ENCODE results near the gene CTPS1. TPM values are rescaled to one million over a fixed set of nuclear protein-coding genes. Genes with fewer than 3 reads are reported as not detected.

Gene CTPS1
- total and polyA plus RNA-seq, 3 experiments from 2014 or later, result 15.5 to 156 (median 151) TPM

DNA sequence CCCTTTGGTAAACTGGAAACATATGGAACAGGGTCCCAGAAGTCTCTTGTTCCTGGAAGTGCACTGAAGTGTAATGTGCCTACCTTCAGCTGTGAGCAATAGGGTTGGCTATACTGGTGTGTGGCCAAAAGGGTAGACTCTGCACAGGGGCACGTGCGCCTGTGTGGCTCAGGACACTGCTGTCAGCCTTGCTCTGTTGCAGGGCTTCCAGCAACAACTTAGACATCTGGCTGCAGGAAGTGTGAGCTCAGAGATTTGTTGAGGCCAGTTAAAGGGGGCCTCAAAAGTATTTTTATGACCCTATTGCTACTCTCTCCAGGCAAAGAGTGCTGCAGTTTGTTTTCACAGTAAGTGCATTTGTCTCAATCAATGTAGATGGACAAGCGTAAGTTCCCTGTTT, 7.5 kb downstream of the CTPS1 start:
- H3K27me3 Mint-ChIP-seq, result peaks cover 0 to 2% of the 10 kb centered on the region in 2 donors
- CTCF ChIA-PET, result interaction anchor here (1.2 kb wide), 1 partner anchor 17 kb away, joined by 4 read pairs; no protein-coding TSS in a partner anchor
- POLR2A ChIA-PET, result no interaction called here
- peaks cover 6% of the 10 kb centered on the region for H3K4me1 ChIP-seq (ENCODE audit: insufficient read depth, low read length)
- no peak overlapping the region for H3K4me3 ChIP-seq (ENCODE audit: low read length)
- no peak overlapping the region for H3K4me3 Mint-ChIP-seq
- no peaks in the 10 kb centered on the region for H3K9me3 ChIP-seq (ENCODE audit: low read length)
- no peak for DNase-seq
- H3K27me3 ChIP-seq (ENCODE audit: insufficient read depth, low read length, poor library complexity, severe bottlenecking), result no peaks in the 10 kb centered on the region
- peaks cover 9 to 19% (median 13%) of the 10 kb centered on the region in 3 donors for H3K4me1 Mint-ChIP-seq
- peaks cover 31 to 86% (median 36%) of the 10 kb centered on the region in 3 donors for H3K36me3 Mint-ChIP-seq
- H3K9me3 Mint-ChIP-seq, result no peaks in the 10 kb centered on the region
- H3K27ac Mint-ChIP-seq, result no peak overlapping the region
- peaks cover 63% of the 10 kb centered on the region for H3K36me3 ChIP-seq (ENCODE audit: insufficient read depth, low read length)
- H3K27ac ChIP-seq (ENCODE audit: low read depth, low read length), result no peak overlapping the region

DNA sequence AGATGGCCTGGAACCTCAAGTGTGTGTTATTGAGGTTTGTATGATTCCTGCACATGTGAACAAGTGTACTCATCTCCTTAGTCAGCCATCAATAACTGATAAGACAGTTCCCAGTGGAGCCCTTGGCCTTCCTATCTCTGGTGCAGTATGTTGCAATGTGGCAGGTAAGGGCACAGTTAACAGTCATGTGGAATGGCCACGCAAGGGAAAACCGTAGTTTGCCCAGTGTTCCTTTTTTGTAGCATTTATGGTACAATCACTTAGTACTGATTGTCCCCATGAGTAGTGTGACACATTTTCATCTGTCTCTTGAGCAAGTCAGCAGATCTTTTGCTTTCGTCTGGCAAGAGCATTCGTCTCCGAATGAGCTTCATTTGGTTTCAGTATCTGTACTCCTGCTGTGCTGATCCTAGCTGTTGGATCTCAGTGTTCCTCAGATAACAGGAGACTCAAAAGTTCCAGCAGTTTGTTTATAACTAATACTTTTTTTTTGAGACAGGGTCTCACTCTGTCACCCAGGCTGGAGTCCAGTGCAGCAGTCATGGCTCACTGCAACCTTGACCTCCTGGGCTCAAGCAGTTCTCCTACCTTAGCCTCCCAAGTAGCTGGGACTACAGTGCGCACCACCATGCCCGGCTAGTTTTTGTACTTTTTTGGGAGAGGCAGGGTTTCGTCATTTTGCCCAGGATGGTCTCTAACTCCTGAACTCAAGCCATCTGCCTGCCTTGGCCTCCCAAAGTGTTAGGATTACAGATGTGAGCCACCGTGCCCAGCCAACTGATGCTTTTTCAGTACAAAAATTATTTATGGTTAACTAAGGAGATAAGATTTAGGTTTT, 8.2 kb downstream of the CTPS1 start:
- H3K36me3 ChIP-seq (ENCODE audit: insufficient read depth, low read length), result peaks cover 68% of the 10 kb centered on the region
- Mint-ChIP-seq H3K36me3 (peaks cover 36 to 91% (median 40%) of the 10 kb centered on the region in 3 donors), H3K9me3 (no peaks in the 10 kb centered on the region), H3K4me3 (no peak overlapping the region), H3K4me1 (peaks cover 3 to 12% (median 9%) of the 10 kb centered on the region in 3 donors), H3K27me3 (peaks cover 0 to 2% of the 10 kb centered on the region in 2 donors), H3K27ac (no peak overlapping the region)
- no peaks in the 10 kb centered on the region for H3K27me3 ChIP-seq (ENCODE audit: insufficient read depth, low read length, poor library complexity, severe bottlenecking)
- H3K4me1 ChIP-seq (ENCODE audit: insufficient read depth, low read length), result peaks cover under 1% of the 10 kb centered on the region
- no peak overlapping the region for H3K27ac ChIP-seq (ENCODE audit: low read depth, low read length)
- no peak overlapping the region for H3K4me3 ChIP-seq (ENCODE audit: low read length)
- H3K9me3 ChIP-seq (ENCODE audit: low read length), result no peaks in the 10 kb centered on the region
- no peak for DNase-seq
- CTCF ChIA-PET, result interaction anchor here (1.2 kb wide), 1 partner anchor 16 kb away, joined by 4 read pairs; no protein-coding TSS in a partner anchor
- POLR2A ChIA-PET, result no interaction called here

DNA sequence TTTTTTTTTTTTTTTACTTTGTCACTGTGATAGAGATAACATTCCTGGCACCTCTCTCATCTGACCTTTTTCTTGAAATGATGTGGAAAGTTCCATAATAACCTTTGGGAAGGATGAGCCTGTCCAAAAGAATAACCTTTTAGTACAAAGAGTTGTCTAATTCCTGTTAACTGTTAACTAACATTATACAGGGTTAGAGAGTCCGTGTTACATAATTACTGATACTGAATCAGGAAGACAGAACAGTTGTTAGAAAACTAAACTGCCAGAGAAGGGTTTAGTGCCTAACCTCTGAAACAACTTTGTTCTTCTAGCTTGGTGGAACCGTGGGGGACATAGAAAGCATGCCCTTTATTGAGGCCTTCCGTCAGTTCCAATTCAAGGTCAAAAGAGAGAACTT, 8.8 kb downstream of the CTPS1 start:
- no peaks in the 10 kb centered on the region for H3K4me1 ChIP-seq (ENCODE audit: insufficient read depth, low read length)
- peaks cover 65% of the 10 kb centered on the region for H3K36me3 ChIP-seq (ENCODE audit: insufficient read depth, low read length)
- POLR2A ChIA-PET, result no interaction called here
- Mint-ChIP-seq H3K36me3 (peaks cover 36 to 93% (median 37%) of the 10 kb centered on the region in 3 donors), H3K27me3 (peaks cover 0 to 2% of the 10 kb centered on the region in 2 donors), H3K27ac (no peak overlapping the region), H3K4me3 (no peak overlapping the region), H3K9me3 (no peaks in the 10 kb centered on the region), H3K4me1 (peaks cover 1 to 6% (median 6%) of the 10 kb centered on the region in 3 donors)
- CTCF ChIA-PET, result interaction anchor here (1.2 kb wide), 1 partner anchor 16 kb away, joined by 4 read pairs; no protein-coding TSS in a partner anchor
- H3K9me3 ChIP-seq (ENCODE audit: low read length), result no peaks in the 10 kb centered on the region
- H3K27me3 ChIP-seq (ENCODE audit: insufficient read depth, low read length, poor library complexity, severe bottlenecking), result no peaks in the 10 kb centered on the region
- no peak for DNase-seq
- no peak overlapping the region for H3K27ac ChIP-seq (ENCODE audit: low read depth, low read length)
- no peak overlapping the region for H3K4me3 ChIP-seq (ENCODE audit: low read length)

- no peaks in the 10 kb centered on the region for H3K9me3 ChIP-seq (ENCODE audit: low read length)
- Mint-ChIP-seq H3K27ac (no peak overlapping the region), H3K27me3 (peaks cover 0 to 2% of the 10 kb centered on the region in 2 donors), H3K4me3 (no peak overlapping the region), H3K9me3 (no peaks in the 10 kb centered on the region), H3K36me3 (peaks cover 35 to 94% (median 36%) of the 10 kb centered on the region in 3 donors), H3K4me1 (peaks cover 0 to 5% (median 2%) of the 10 kb centered on the region in 3 donors)
- H3K4me1 ChIP-seq (ENCODE audit: insufficient read depth, low read length), result no peaks in the 10 kb centered on the region
- ChIA-PET POLR2A (no interaction called here), CTCF (no interaction called here)
- no peak overlapping the region for H3K4me3 ChIP-seq (ENCODE audit: low read length)
- H3K27me3 ChIP-seq (ENCODE audit: insufficient read depth, low read length, poor library complexity, severe bottlenecking), result no peaks in the 10 kb centered on the region
- no peak for DNase-seq
- peaks cover 60% of the 10 kb centered on the region for H3K36me3 ChIP-seq (ENCODE audit: insufficient read depth, low read length)
- H3K27ac ChIP-seq (ENCODE audit: low read depth, low read length), result no peak overlapping the region
Observed at GRCh38 chr1:40989066-40989465, 9.6 kb downstream of the CTPS1 start.

DNA sequence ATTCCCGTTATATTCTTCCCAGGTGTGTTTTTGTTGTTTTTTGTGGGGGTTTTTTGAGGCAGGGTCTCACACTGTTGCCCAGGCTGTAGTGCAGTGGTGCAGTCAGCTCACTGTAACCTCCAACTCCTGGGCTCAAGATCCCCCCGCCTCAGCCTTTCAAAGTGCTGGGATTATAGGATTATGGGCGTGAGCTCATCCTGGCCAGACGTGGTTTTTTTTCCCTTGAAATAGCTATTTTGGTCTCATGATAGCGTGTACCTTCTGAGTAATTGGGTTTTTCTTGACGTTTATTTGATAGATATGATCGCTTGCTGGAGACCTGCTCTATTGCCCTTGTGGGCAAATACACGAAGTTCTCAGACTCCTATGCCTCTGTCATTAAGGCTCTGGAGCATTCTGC, 17.6 kb downstream of the CTPS1 start:
- CTCF ChIA-PET, result interaction anchor here (1.3 kb wide), 1 partner anchor 45 kb away, joined by 4 read pairs; no protein-coding TSS in a partner anchor

DNA sequence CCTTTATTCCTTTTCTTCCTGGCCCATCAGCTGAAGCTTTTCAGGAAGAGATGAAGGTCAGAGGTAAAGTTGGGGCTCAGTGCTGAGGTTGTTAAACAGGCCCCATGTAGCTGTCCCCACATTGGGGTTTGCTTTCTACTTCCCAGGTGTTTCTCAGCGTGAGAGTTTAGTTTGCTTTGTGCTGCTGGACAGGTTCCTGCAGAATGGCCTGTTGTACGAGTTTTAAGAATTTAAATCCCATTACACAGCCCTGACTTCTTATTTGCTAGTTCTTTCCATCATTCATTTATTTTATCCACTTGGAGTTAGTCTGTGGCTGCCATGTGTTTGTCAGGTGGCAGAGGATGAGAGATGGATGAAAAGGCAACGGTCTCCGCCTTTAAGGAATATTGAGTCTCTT, 19.2 kb downstream of the CTPS1 start:
- H3K4me1 Mint-ChIP-seq, result peaks cover 11 to 23% (median 15%) of the 10 kb centered on the region in 3 donors
- no peak overlapping the region for H3K27ac ChIP-seq (ENCODE audit: low read depth, low read length)
- H3K9me3 ChIP-seq (ENCODE audit: low read length), result no peaks in the 10 kb centered on the region
- no peak overlapping the region for H3K27ac Mint-ChIP-seq
- H3K9me3 Mint-ChIP-seq, result no peaks in the 10 kb centered on the region
- no peaks in the 10 kb centered on the region for H3K27me3 ChIP-seq (ENCODE audit: insufficient read depth, low read length, poor library complexity, severe bottlenecking)
- no peaks in the 10 kb centered on the region for H3K27me3 Mint-ChIP-seq
- H3K4me1 ChIP-seq (ENCODE audit: insufficient read depth, low read length), result peaks cover 12% of the 10 kb centered on the region
- H3K36me3 ChIP-seq (ENCODE audit: insufficient read depth, low read length), result peaks cover 59% of the 10 kb centered on the region
- ChIA-PET CTCF (interaction anchor here (0.7 kb wide), 1 partner anchor 127 kb away, joined by 3 read pairs; no protein-coding TSS in a partner anchor), POLR2A (no interaction called here)
- H3K4me3 ChIP-seq (ENCODE audit: low read length), result no peak overlapping the region
- no peak for DNase-seq
- H3K36me3 Mint-ChIP-seq, result peaks cover 23 to 81% (median 34%) of the 10 kb centered on the region in 3 donors
- H3K4me3 Mint-ChIP-seq, result peak overlapping the region in 1 of 7 donors; percentile 59

More for the DNA sequence above, 17.6 kb downstream of the CTPS1 start:
- H3K9me3 ChIP-seq (ENCODE audit: low read length), result no peaks in the 10 kb centered on the region
- no peaks in the 10 kb centered on the region for H3K4me1 ChIP-seq (ENCODE audit: insufficient read depth, low read length)
- peak overlapping the region in 1 of 8 donors; percentile 19 for H3K27ac Mint-ChIP-seq
- H3K27me3 Mint-ChIP-seq, result no peaks in the 10 kb centered on the region
- no peaks in the 10 kb centered on the region for H3K9me3 Mint-ChIP-seq
- H3K4me3 ChIP-seq (ENCODE audit: low read length), result no peak overlapping the region
- H3K36me3 Mint-ChIP-seq, result peaks cover 27 to 81% (median 33%) of the 10 kb centered on the region in 3 donors
- H3K27ac ChIP-seq (ENCODE audit: low read depth, low read length), result no peak overlapping the region
- peaks cover 49% of the 10 kb centered on the region for H3K36me3 ChIP-seq (ENCODE audit: insufficient read depth, low read length)
- no peak overlapping the region for H3K4me3 Mint-ChIP-seq
- H3K4me1 Mint-ChIP-seq, result peaks cover 0 to 7% (median 2%) of the 10 kb centered on the region in 3 donors
- POLR2A ChIA-PET, result no interaction called here
- DNase-seq, result no peak
- no peaks in the 10 kb centered on the region for H3K27me3 ChIP-seq (ENCODE audit: insufficient read depth, low read length, poor library complexity, severe bottlenecking)

- Histone ChIP-seq H3K4me1 (ENCODE audit: insufficient read depth, low read length) (peaks cover 17% of the 10 kb centered on the region), H3K9me3 (ENCODE audit: low read length) (no peaks in the 10 kb centered on the region), H3K36me3 (ENCODE audit: insufficient read depth, low read length) (peaks cover 51% of the 10 kb centered on the region), H3K27me3 (ENCODE audit: insufficient read depth, low read length, poor library complexity, severe bottlenecking) (no peaks in the 10 kb centered on the region), H3K27ac (ENCODE audit: low read depth, low read length) (no peak overlapping the region), H3K4me3 (ENCODE audit: low read length) (no peak overlapping the region)
- Mint-ChIP-seq H3K27ac (peak overlapping the region; percentile 2 to 94 (median 55)), H3K4me1 (peaks cover 13 to 26% (median 18%) of the 10 kb centered on the region in 3 donors), H3K36me3 (peaks cover 6 to 82% (median 23%) of the 10 kb centered on the region in 3 donors), H3K27me3 (no peaks in the 10 kb centered on the region), H3K4me3 (no peak overlapping the region), H3K9me3 (no peaks in the 10 kb centered on the region)
- ChIA-PET POLR2A (interaction anchor here (1.4 to 1.6 kb wide), 2 partner anchors 23 to 141 kb away, joined by 4 to 17 read pairs; partner anchors contain the start of genes CITED4 and CTPS1), CTCF (interaction anchor here (0.5 to 4.6 kb wide), 14 partner anchors 8 to 1283 kb away, joined by 3 to 41 read pairs (median 4); partner anchors contain the start of genes CITED4 and CTPS1)
- DNase-seq, result no peak
Observed at GRCh38 chr1:41003127-41003639, 23.7 kb downstream of the CTPS1 start.
